ENCODE measurements around the gene ELOVL5.

- TF ChIP-seq CTCF (conservative IDR thresholded peaks at IDR 0.05; ENCODE audit: low read length): no peak
- no peak for TF ChIP-seq EZH2phosphoT487 (IDR thresholded peaks at IDR 0.05; ENCODE audit: borderline replicate concordance)
These were observed 42.4 kb upstream of the ELOVL5 start for GRCh38 chr6:53391170-53391569.

Measured in Loucy (cell line).